ENCODE data around the gene FGGY. TPM values are rescaled to one million over a fixed set of nuclear protein-coding genes. Genes with fewer than 3 reads are reported as not detected.

The FGGY gene
- total RNA-seq, 4 donors from 2014 or later: 12.4 to 17.5 (median 16.1) TPM

- no peaks in the 10 kb centered on the region for H3K9me3 ChIP-seq
- TF ChIP-seq EP300 (IDR thresholded peaks at IDR 0.05) (no peak), POLR2A (IDR thresholded peaks at IDR 0.05) (no peak), CTCF (IDR thresholded peaks at IDR 0.05) (no peak), POLR2AphosphoS5 (IDR thresholded peaks at IDR 0.05) (no peak)
- no peak overlapping the region for H3K4me3 ChIP-seq
- H3K27ac ChIP-seq: no peak overlapping the region
- 82% methylated on average over 6 of the region's 6 CpGs for WGBS
- no peak for DNase-seq (ENCODE audit: low spot score in 2 of 2)
- H3K36me3 ChIP-seq: no peaks in the 10 kb centered on the region
- H3K27me3 ChIP-seq: no peaks in the 10 kb centered on the region
- H3K4me1 ChIP-seq: no peaks in the 10 kb centered on the region
Measured at GRCh38 chr1:59477286-59477685, 180.4 kb downstream of the FGGY start.

GRCh38 chr1:59477867-59478266 is 181.0 kb downstream of the FGGY start:
- Histone ChIP-seq H3K36me3 (no peaks in the 10 kb centered on the region), H3K4me1 (no peaks in the 10 kb centered on the region), H3K4me3 (no peak overlapping the region), H3K27ac (no peak overlapping the region), H3K9me3 (no peaks in the 10 kb centered on the region), H3K27me3 (no peaks in the 10 kb centered on the region)
- TF ChIP-seq CTCF (IDR thresholded peaks at IDR 0.05) (no peak), POLR2A (IDR thresholded peaks at IDR 0.05) (no peak), POLR2AphosphoS5 (IDR thresholded peaks at IDR 0.05) (no peak)
- WGBS: 90% methylated on average over 4 of the region's 4 CpGs
- DNase-seq (ENCODE audit: low spot score in 2 of 2): no peak

- H3K9me3 ChIP-seq: no peaks in the 10 kb centered on the region
- no peak for TF ChIP-seq POLR2A (IDR thresholded peaks at IDR 0.05)
- no peak for TF ChIP-seq CTCF (IDR thresholded peaks at IDR 0.05)
- no peak for TF ChIP-seq POLR2AphosphoS5 (IDR thresholded peaks at IDR 0.05)
- TF ChIP-seq EP300 (IDR thresholded peaks at IDR 0.05): no peak
Measured at GRCh38 chr1:59478822-59479221, 181.9 kb downstream of the FGGY start.

GRCh38 chr1:59480188-59480888 is 183.4 kb downstream of the FGGY start:
- H3K27ac ChIP-seq: no peak overlapping the region
- 97% methylated on average over 7 of the region's 7 CpGs for WGBS
- H3K9me3 ChIP-seq: no peaks in the 10 kb centered on the region
- no peaks in the 10 kb centered on the region for H3K36me3 ChIP-seq
- no peak for DNase-seq (ENCODE audit: low spot score in 2 of 2)
- H3K4me3 ChIP-seq: no peak overlapping the region
- H3K27me3 ChIP-seq: no peaks in the 10 kb centered on the region
- TF ChIP-seq POLR2AphosphoS5 (IDR thresholded peaks at IDR 0.05): no peak
- no peak for TF ChIP-seq EP300 (IDR thresholded peaks at IDR 0.05)
- no peak for TF ChIP-seq POLR2A (IDR thresholded peaks at IDR 0.05)
- TF ChIP-seq CTCF (IDR thresholded peaks at IDR 0.05): no peak
- no peaks in the 10 kb centered on the region for H3K4me1 ChIP-seq

More at GRCh38 chr1:59478822-59479221, 181.9 kb downstream of the FGGY start:
- no peaks in the 10 kb centered on the region for H3K36me3 ChIP-seq
- H3K4me1 ChIP-seq: no peaks in the 10 kb centered on the region
- H3K4me3 ChIP-seq: no peak overlapping the region
- no peaks in the 10 kb centered on the region for H3K27me3 ChIP-seq
- no peak overlapping the region for H3K27ac ChIP-seq
- no peak for DNase-seq (ENCODE audit: low spot score in 2 of 2)
- 95% methylated on average over 2 of the region's 2 CpGs for WGBS

GRCh38 chr1:59481881-59482505 is 185.1 kb downstream of the FGGY start:
- Histone ChIP-seq H3K4me1 (peaks cover 8% of the 10 kb centered on the region), H3K4me3 (no peak overlapping the region), H3K36me3 (no peaks in the 10 kb centered on the region), H3K27me3 (no peaks in the 10 kb centered on the region), H3K9me3 (no peaks in the 10 kb centered on the region), H3K27ac (no peak overlapping the region)
- TF ChIP-seq EP300 (IDR thresholded peaks at IDR 0.05): no peak
- no peak for TF ChIP-seq CTCF (IDR thresholded peaks at IDR 0.05)
- TF ChIP-seq POLR2A (IDR thresholded peaks at IDR 0.05): no peak
- TF ChIP-seq POLR2AphosphoS5 (IDR thresholded peaks at IDR 0.05): no peak
- 72% methylated on average over 3 of the region's 3 CpGs for WGBS
- DNase-seq (ENCODE audit: low spot score in 2 of 2): no peak
